ENCODE results near the gene MARCHF4. TPM values are rescaled to one million over a fixed set of nuclear protein-coding genes. Genes with fewer than 3 reads are reported as not detected.
A peak's percentile ranks its signal among the peaks of the same experiment; 100 is the strongest.

Gene MARCHF4
- total and polyA plus RNA-seq, 9 of the 15 experiments (the other 6 are each of a cell fraction or from before 2014, with no cell fraction given): 0.05 TPM; not detected in 8

GRCh38 chr2:216371721-216372702 lies at the start of gene MARCHF4 (continued):
- TF ChIP-seq SFPQ (IDR thresholded peaks at IDR 0.05; ENCODE audit: low read depth, low read length) (no peak), CREB3 (tag; conservative IDR thresholded peaks at IDR 0.05; ENCODE audit: low read depth) (0 out of 2 replicates have a peak, but pooled peaks have one; percentile 44), MAZ (CRISPR knock-in tag; conservative IDR thresholded peaks at IDR 0.05 in 1 of 2, IDR thresholded peaks at IDR 0.05 in 1 of 2) (peak; percentile 77 to 91), FOXP4 (CRISPR knock-in tag; IDR thresholded peaks at IDR 0.05; ENCODE audit: borderline replicate concordance) (peak; percentile 94; the same call in 1 of the 2 replicates), MNT (conservative IDR thresholded peaks at IDR 0.05) (peak; percentile 30 to 63; a peak in 1 of 4 replicates), E2F5 (CRISPR knock-in tag; IDR thresholded peaks at IDR 0.05) (0 out of 2 replicates have a peak, but pooled peaks have one; percentile 49), CXXC5 (CRISPR knock-in tag; IDR thresholded peaks at IDR 0.05) (peak; percentile 84), BACH1 (tag; IDR thresholded peaks at IDR 0.05) (no peak), SRF (CRISPR knock-in tag; IDR thresholded peaks at IDR 0.05) (peak in 1 of 2 experiments; percentile 48; a peak in 1 of 4 replicates), TFAP4 (CRISPR knock-in tag; IDR thresholded peaks at IDR 0.05; ENCODE audit: borderline replicate concordance) (peak; percentile 86), NCOA1 (IDR thresholded peaks at IDR 0.05; ENCODE audit: low read depth) (peak; percentile 64; the same call in 1 of the 2 replicates), SMAD4 (CRISPR knock-in tag; conservative IDR thresholded peaks at IDR 0.05) (peak; percentile 50; the same call in 1 of the 2 replicates), GATAD2A (IDR thresholded peaks at IDR 0.05) (peak; percentile 83; the same call in 1 of the 2 replicates), MIER1 (IDR thresholded peaks at IDR 0.05; ENCODE audit: low read depth) (peak; percentile 98), GTF2A2 (tag; IDR thresholded peaks at IDR 0.05) (no peak), HIVEP1 (CRISPR knock-in tag; IDR thresholded peaks at IDR 0.05) (no peak)

Measured in K562 (cell line).